IMR-90 (cell line): ENCODE results near the gene LRRC61.

Experiments used
- BHLHE40 ChIP-seq: fragments of 150-350 bp; IDR thresholded peaks from 2 replicates; pipeline ENCODE4 v1.6.1; 2016; ENCODE audit warnings: mild to moderate bottlenecking, low read depth, low read length
- CEBPB ChIP-seq: IDR thresholded peaks from 2 replicates; pipeline ENCODE4 v1.6.1; 2012; ENCODE audit warnings: low read depth, low read length, improper control_type of control experiment
- CTCF ChIP-seq: conservative IDR thresholded peaks from 2 replicates; pipeline ENCODE4 v1.5.1; 2012; ENCODE audit warnings: mild to moderate bottlenecking, low read depth, low read length, improper control_type of control experiment
- ELK1 ChIP-seq: fragments of 150-350 bp; IDR thresholded peaks from 2 replicates; pipeline ENCODE4 v1.6.1; 2016; ENCODE audit warnings: low read depth, mild to moderate bottlenecking, low read length, moderate library complexity, borderline replicate concordance
- FOS ChIP-seq: fragments of 150-350 bp; IDR thresholded peaks from 2 replicates; pipeline ENCODE4 v1.6.1; 2016; ENCODE audit warnings: low read depth, low read length
- MAFK ChIP-seq: IDR thresholded peaks from 2 replicates; pipeline ENCODE4 v1.6.1; 2012; ENCODE audit warnings: low read depth, low read length, improper control_type of control experiment
- POLR2A ChIP-seq: IDR thresholded peaks from 2 replicates; pipeline ENCODE4 v1.6.1; 2012; ENCODE audit warnings: mild to moderate bottlenecking, low read depth, low read length
- RCOR1 ChIP-seq: IDR thresholded peaks from 2 replicates; pipeline ENCODE4 v1.6.1; 2012; ENCODE audit warnings: mild to moderate bottlenecking, low read length, improper control_type of control experiment; ENCODE audit not compliant: insufficient replicate concordance
- RFX5 ChIP-seq: IDR thresholded peaks from 2 replicates; pipeline ENCODE4 v1.8.0; 2012; ENCODE audit warnings: low read depth, mild to moderate bottlenecking, low read length, moderate library complexity
- SMC3 ChIP-seq: fragments of 150-350 bp; IDR thresholded peaks from 2 replicates; pipeline ENCODE4 v1.6.1; 2016; ENCODE audit warnings: low read depth, mild to moderate bottlenecking, antibody characterized with exemption, low read length, moderate library complexity
- USF2 ChIP-seq: fragments of 150-350 bp; IDR thresholded peaks from 2 replicates; pipeline ENCODE4 v1.6.1; 2017; ENCODE audit warnings: mild to moderate bottlenecking, antibody characterized with exemption, low read length, low read depth

- TF ChIP-seq POLR2A (no peak), SMC3 (no peak), CTCF (no peak), MAFK (no peak), RFX5 (no peak), CEBPB (no peak), USF2 (no peak), FOS (no peak), ELK1 (no peak), BHLHE40 (no peak), RCOR1 (no peak)
These were observed 15.1 kb downstream of the LRRC61 start for GRCh38 chr7:150338166-150338829.
